Fibroblast of the conjunctiva (primary cell): ENCODE results near the gene AP2A2.

Experiments
- DNase-seq: peaks from one replicate; pipeline ENCODE4 v3.0.0-alpha.2; 2010; ENCODE audit warnings: low read depth

The AP2A2 gene

GRCh38 chr11:1042626-1043562 is 117.2 kb downstream of the AP2A2 start:
- DNase-seq, result no peak

DNA sequence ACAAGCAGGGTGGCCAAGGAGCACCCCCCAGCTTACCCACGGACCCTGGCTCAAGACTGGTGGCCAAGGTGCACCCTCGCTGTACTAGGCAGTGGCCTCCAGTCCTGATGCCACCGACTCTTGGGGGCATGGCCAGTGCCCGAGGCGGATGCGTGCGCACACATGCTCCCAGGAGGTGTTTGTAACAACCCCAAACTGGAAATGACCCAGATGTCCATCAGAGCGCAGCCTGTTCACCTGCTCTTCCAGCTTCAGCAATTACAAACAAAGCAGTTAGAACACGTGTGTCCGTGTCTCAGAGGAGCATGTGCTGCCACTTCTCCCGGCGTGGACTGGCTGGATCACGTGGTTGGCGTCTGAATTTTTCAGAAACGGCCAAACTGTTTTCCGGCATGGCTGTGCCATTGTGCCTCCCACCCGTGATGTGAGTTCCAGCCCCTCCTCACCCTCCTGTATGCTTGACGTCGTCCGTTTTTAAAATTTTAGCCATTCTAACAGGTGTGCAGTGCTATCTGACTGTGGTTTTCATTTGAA is 118.0 kb downstream of the AP2A2 start:
- DNase-seq, result no peak

DNA sequence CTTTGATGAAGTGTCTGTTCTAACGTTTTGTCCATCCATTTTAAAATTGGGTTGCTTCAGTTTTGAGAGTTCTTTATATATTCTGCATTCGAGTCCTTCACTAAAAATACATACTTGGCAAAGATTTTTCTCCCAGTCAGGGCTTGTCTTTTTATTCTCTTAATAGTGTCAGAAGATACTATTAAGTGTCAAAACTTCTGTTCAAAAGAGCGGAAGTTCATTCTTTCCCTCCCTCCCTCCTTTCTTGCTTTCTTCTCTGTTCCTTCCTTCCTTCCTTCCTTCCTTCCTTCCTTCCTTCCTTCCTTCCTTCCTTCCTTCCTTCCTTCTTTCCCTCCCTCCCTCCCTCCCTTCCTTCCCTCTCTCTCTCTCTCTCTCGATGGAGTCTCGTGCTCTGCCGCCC is 118.5 kb downstream of the AP2A2 start:
- DNase-seq, result no peak

- DNase-seq, result no peak
These were observed 122.0 kb downstream of the AP2A2 start for GRCh38 chr11:1047595-1048156.

- no peak for DNase-seq
These were observed 122.9 kb downstream of the AP2A2 start for GRCh38 chr11:1048375-1049070.

GRCh38 chr11:1049071-1049405 is 123.4 kb downstream of the AP2A2 start:
- DNase-seq, result no peak

- no peak for DNase-seq
These were observed 123.8 kb downstream of the AP2A2 start for GRCh38 chr11:1049431-1049891.

GRCh38 chr11:1049911-1050580 is 124.4 kb downstream of the AP2A2 start:
- no peak for DNase-seq

GRCh38 chr11:1050581-1051355 is 125.1 kb downstream of the AP2A2 start:
- no peak for DNase-seq

DNA sequence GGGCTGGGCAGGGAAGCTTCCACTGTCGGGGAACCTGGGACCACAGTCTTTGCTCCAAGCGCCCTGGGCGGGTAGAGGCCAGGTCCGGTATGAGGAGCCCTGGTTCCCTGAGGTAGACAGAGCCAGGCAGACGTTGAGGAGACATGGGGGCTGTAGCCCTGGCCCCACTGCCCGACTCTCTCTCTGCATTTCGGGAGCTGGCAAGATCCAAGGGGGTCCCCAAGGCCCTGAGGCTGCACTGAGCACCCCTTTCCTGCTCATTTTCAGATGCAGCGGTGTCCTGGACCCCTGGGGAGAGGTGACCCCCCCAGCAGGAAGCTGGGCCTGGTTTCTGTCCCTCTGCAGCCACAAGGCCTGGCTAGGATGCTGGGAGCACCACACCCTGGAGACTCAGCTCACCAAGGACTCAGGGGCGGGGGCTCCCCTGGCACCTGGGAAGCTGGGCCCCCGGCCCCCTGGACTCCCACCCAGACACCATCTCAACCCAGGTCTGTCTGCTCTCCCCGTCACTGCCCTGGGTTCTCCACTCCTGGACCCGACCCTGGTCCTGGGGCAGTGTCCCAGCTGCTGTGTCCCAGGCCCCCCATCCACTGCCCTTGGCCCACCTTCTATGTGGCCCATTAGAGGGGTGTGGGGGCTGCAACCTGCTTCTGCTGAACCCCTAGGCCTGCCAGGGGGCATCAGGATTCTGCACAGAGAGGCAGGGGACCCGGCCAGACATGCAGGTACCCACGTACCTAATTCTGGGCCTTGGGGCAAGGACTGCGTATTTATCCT is 125.9 kb downstream of the AP2A2 start:
- no peak for DNase-seq

GRCh38 chr11:1052133-1053011 is 126.7 kb downstream of the AP2A2 start:
- DNase-seq, result no peak

DNA sequence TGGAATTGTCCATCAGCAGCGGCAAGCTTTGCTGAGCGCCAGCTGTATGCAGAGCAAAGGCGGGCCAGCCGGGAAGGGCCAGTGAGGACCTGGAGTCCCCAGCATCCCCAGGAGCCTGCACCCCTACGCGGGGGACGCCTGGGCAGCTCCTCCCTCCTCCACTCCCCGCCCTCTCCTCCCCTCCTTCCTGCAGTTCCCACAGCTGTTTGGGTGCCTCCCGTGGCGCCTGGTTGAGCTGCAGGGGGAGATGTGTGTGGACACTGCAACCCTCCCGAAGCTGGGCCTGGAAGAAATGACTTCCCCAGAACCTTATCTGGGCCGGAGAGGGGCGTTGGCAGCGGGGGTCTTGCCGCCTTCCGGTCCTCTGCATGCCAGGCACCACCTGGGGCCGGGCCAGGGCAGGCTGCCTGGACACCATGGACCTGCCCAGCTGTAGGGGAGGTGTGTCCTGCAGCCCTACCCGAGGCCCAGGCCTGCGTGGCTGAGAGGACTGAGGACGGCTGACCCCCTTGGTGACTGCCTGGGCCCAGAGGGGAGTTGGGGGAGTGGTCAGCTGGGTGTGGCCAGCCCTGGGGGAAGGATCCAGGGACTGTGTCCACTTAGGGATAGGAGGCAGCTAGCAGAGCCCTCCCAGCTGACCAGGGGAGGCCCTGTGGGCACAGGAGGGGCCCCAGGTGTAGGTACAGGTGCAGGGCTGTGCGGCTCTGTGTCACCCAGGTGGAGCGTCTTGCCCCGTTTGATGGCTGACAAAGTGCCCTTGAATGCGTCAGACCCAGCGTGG is 127.6 kb downstream of the AP2A2 start:
- no peak for DNase-seq

GRCh38 chr11:1054143-1055108 is 128.8 kb downstream of the AP2A2 start:
- DNase-seq, result no peak

DNA sequence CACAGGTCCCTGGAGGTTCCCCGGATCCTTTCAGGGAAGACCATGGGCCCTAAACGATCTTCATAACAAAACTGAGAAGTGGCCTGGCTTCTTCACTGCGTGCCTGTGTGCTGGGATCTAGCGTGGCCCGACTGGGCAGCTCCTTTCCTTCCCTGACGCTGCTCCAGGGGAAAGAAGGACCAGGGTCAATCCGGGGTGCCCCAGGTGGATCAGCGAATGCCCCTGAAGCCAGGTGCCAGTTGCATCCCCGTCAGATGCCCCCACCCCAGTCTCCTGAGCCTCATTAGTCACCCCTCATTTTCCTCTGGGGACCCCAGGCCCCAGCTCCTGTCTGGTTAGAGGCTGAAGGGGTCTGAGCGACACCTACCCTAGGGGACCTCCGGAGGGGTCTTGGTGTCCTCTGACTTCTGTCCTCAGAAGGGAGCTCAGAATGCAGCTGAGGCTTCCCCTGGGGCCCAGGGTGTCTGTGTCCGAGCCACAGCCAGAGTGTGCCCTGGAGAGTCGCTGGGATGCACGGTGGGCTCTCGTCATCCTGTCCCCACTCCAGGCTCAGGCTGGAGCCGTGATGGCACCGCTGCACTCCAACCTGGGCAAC is 129.5 kb downstream of the AP2A2 start:
- no peak for DNase-seq

DNA sequence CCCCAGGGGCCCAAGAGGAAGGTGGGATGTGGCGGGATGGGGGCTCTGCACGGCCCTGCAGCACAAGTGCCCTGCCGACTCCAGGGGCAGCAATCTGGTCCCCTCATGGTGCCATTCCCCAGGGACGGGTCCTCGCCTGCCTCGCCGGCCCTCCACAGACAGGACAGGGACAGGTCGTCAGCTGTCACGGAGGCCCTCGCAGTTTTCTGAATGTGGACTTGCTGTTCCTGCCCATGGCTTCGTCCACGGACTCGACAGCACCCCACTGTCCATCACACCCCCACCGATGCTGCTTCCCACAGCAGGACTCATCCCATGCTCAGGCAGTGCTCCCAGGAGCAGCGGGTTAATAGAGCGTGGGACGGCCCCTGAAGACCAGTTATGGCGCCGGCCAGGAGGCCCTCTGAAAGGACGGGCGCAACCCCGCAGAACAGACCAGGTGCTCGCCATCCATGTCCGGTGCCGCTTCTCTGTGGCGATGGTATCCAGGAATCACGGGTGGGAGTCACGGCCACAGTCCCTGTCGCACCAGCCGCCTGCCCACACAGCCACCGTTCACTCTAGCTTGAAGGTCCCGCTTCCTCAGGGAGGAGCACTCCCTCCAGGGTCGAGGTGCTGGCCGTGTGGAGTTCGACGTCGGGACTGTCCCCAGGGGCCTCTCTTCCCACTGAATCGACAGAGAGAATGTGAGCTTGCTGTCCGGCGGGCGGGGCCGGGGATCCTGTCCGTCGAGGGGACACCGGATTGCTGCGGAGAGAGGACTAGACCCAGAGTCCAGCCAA is 130.5 kb downstream of the AP2A2 start:
- no peak for DNase-seq

DNA sequence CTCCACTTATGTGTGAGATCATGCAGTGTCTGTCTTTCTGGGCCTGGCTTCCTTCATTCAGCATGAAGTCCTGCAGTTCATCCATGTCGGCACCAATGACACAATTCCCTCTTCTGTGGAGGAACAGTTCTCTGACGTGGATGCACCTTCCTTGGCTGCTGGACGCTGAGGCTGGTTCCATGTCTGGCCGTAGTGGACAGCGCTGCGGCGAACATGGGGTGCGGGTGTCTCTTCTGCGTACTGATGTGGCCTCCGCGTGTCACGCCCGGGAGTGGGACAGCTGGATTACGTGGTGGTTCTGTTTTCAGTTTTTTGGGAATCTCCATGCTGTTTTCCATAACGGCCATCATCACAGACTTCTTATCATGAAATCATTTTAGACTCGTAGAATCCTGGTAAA is 132.1 kb downstream of the AP2A2 start:
- DNase-seq, result no peak
